Psoas muscle (tissue), 8 donors: ENCODE measurements around the gene SIRPA. TPM values are rescaled to one million over a fixed set of nuclear protein-coding genes. Genes with fewer than 3 reads are reported as not detected.
A peak's percentile ranks its signal among the peaks of the same experiment; 100 is the strongest.

Experiments
- ATAC-seq, 4 donors: fragments of 200-7000 bp; cut with Tn5 transposase; one replicate each; pipeline ENCODE4 v1.9.1; 2020; ENCODE audit warnings: moderate library complexity in 3 of 4, mild to moderate bottlenecking in 2 of 4
- DNase-seq, 2 donors: peaks; one replicate each; pipeline ENCODE4 v3.0.0-alpha.2; 2020
- H3K27ac ChIP-seq: fragments of 200-600 bp; one replicate; pipeline ENCODE4 v1.8.0; 2022
- H3K27me3 ChIP-seq, 3 donors: fragments of 200-600 bp in 1 of 3; one replicate each; pipeline versions ENCODE4 v1.6.1 to v1.8.0; 2013 to 2022; ENCODE audit warnings: low read length in 2 of 3, mild to moderate bottlenecking in 2 of 3, moderate library complexity in 1 of 3; ENCODE audit not compliant: insufficient read depth in 3 of 3
- H3K36me3 ChIP-seq, 2 donors: fragments of 200-600 bp in 1 of 2; one replicate each; pipeline versions ENCODE4 v1.6.1 to v1.8.0; 2013 to 2022; ENCODE audit warnings: low read depth in 1 of 2, mild to moderate bottlenecking in 1 of 2, moderate library complexity in 1 of 2; ENCODE audit not compliant: insufficient read depth in 1 of 2
- H3K4me1 ChIP-seq: fragments of 200-600 bp; one replicate; pipeline ENCODE4 v1.8.0; 2022
- H3K4me3 ChIP-seq: fragments of 200-600 bp; one replicate; pipeline ENCODE4 v1.8.0; 2022; ENCODE audit warnings: mild to moderate bottlenecking
- H3K9me3 ChIP-seq: fragments of 200-600 bp; one replicate; pipeline ENCODE4 v1.8.0; 2022
- CTCF ChIP-seq: fragments of 200-600 bp; IDR thresholded peaks from one replicate; pipeline ENCODE4 v1.8.0; 2022; ENCODE audit warnings: antibody characterized with exemption
- WGBS, 3 donors: extraction: QIAGEN DNeasy Blood & Tissue Kit; methylation state at CpG; one replicate each; pipeline versions ENCODE4 v1.1.6 to v1.1.7; 2013; 5-methylcytosine and 5-hydroxymethylcytosine counted together
- intact Hi-C, 2 donors: fragments of 100-400 bp; cut with DNase I; formaldehyde crosslinking; loops; one replicate each; pipeline versions ENCODE4 v1.11.0 to v1.14.2; 2022
- polyA plus RNA-seq, 3 donors: library from polyadenylated mRNA; stranded (reverse); fragments of 200-250 nt; gene quantifications; one replicate each; pipeline ENCODE4 v1.2.3, GENCODE V29; 2013
- total RNA-seq, 4 donors: library from RNA; stranded (reverse); fragmentation: NEBNext Ultra II Directional in 2 of 4; extraction: Animal tissue kit (Norgen Biotek cat#: 25700) in 2 of 4; gene quantifications; one replicate each; pipeline versions ENCODE4 v1.2.1 to v1.2.4, GENCODE V29; 2021 to 2023
- donor health status: healthy with polysubstance abuse.
- donor health status: DM: no; HTN: no; CAD: no; lungs with moderate emphysema.
- donor health status: Bipolar disorder and iron deficiency.
- donor health status: healthy.
- donor health status: DM: yes; HTN: yes; CAD: no.
- donor health status: DM: no; HTN: no; CAD: no.
- donor health status: DM: no; HTN: no; CAD: no.
- donor health status: DM: yes; HTN: yes; CAD: no.

SIRPA gene
- total and polyA plus RNA-seq, 7 donors = 6.2 to 42.9 (median 15.3) TPM

- no peak for DNase-seq
- Histone ChIP-seq H3K9me3 (no peaks in the 10 kb centered on the region), H3K4me1 (peaks cover 55% of the 10 kb centered on the region), H3K27ac (peak overlapping the region; percentile 81), H3K4me3 (no peak overlapping the region), H3K36me3 (no peaks in the 10 kb centered on the region), H3K27me3 (peaks cover 0 to 3% (median 0%) of the 10 kb centered on the region in 3 donors)
- TF ChIP-seq CTCF = no peak
- WGBS, 3 donors = 74 to 86% (median 74%) methylated on average over 6 of the region's 6 CpGs
- ATAC-seq = no peak
- intact Hi-C loops = loop anchor here in 1 of 2 donors (5.0 kb wide), 1 partner anchor 47 kb away; the partner anchor contains the start of gene SIRPA
Observed at GRCh38 chr20:1944345-1945091, 49.3 kb downstream of the SIRPA start.

GRCh38 chr20:1945134-1945618 lies 50.0 kb downstream of the SIRPA start:
- ATAC-seq (peak; percentile 54 to 74 (median 70)), DNase-seq (peak; percentile 85)
- peak overlapping the region; percentile 81 for H3K27ac ChIP-seq
- no peaks in the 10 kb centered on the region for H3K9me3 ChIP-seq
- H3K4me1 ChIP-seq = peaks cover 48% of the 10 kb centered on the region
- H3K27me3 ChIP-seq = peaks cover 0 to 3% (median 0%) of the 10 kb centered on the region in 3 donors
- H3K36me3 ChIP-seq = no peaks in the 10 kb centered on the region
- intact Hi-C loops = no loop called here
- WGBS, 3 donors = 17 to 43% (median 19%) methylated on average over 9 of the region's 9 CpGs
- no peak for TF ChIP-seq CTCF
- no peak overlapping the region for H3K4me3 ChIP-seq

- H3K36me3 ChIP-seq = no peaks in the 10 kb centered on the region
- ATAC-seq (no peak), DNase-seq (no peak)
- TF ChIP-seq CTCF = no peak
- no peak overlapping the region for H3K4me3 ChIP-seq
- H3K27ac ChIP-seq = peak overlapping the region; percentile 81
- intact Hi-C loops = loop anchor here in 1 of 2 donors (2.0 kb wide), 1 partner anchor 157 kb away; no protein-coding TSS in a partner anchor
- 36 to 52% (median 43%) methylated on average over 7 of the region's 7 CpGs for WGBS, 3 donors
- peaks cover 47% of the 10 kb centered on the region for H3K4me1 ChIP-seq
- no peaks in the 10 kb centered on the region for H3K9me3 ChIP-seq
- H3K27me3 ChIP-seq = peaks cover 0 to 3% (median 0%) of the 10 kb centered on the region in 3 donors
Observed at GRCh38 chr20:1945660-1946059, 50.5 kb downstream of the SIRPA start.

- intact Hi-C loops = loop anchor here in 1 of 2 donors (2.0 kb wide), 1 partner anchor 156 kb away; no protein-coding TSS in a partner anchor
- no peak for DNase-seq
- 50 to 77% (median 59%) methylated on average over 7 of the region's 7 CpGs for WGBS, 3 donors
- peak overlapping the region; percentile 81 for H3K27ac ChIP-seq
- no peaks in the 10 kb centered on the region for H3K36me3 ChIP-seq
- ATAC-seq = no peak
- peaks cover 40% of the 10 kb centered on the region for H3K4me1 ChIP-seq
- H3K9me3 ChIP-seq = no peaks in the 10 kb centered on the region
- peak overlapping the region; percentile 49 for H3K4me3 ChIP-seq
- TF ChIP-seq CTCF = no peak
- H3K27me3 ChIP-seq = peaks cover 0 to 3% (median 0%) of the 10 kb centered on the region in 3 donors
Observed at GRCh38 chr20:1946442-1946761, 51.2 kb downstream of the SIRPA start.
